ENCODE measurements around the gene KLHL17. TPM values are rescaled to one million over a fixed set of nuclear protein-coding genes. Genes with fewer than 3 reads are reported as not detected.

The KLHL17 gene
- total RNA-seq, 1 donor from 2014 or later = 6.4 TPM

DNA sequence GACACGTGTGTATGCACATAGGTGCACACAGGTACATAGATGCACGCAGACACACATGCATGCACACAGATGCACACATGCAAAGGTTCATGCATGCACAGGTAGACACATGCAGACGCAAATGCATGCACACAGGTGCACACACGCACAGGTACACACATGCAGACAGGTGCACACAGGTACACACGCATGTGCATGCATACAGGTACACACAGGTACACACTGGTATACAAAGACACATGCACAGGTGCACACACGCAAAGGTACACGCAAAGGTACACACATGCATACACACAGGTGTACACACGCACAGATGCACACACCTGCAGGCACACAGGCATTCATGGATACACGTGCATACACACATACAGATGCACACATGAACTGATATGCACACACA is 10.1 kb upstream of the KLHL17 start:
- no peak for DNase-seq
- Histone ChIP-seq H3K36me3 (peaks cover 99% of the 10 kb centered on the region), H3K4me1 (no peaks in the 10 kb centered on the region), H3K27ac (replicated peaks) (no peak overlapping the region), H3K27me3 (ENCODE audit: low read depth) (no peaks in the 10 kb centered on the region), H3K9me3 (replicated peaks) (no peaks in the 10 kb centered on the region), H3K4me3 (no peak overlapping the region)
- intact Hi-C loops (cut with micrococcal nuclease) = no loop called here
- TF ChIP-seq, protein P1, sequence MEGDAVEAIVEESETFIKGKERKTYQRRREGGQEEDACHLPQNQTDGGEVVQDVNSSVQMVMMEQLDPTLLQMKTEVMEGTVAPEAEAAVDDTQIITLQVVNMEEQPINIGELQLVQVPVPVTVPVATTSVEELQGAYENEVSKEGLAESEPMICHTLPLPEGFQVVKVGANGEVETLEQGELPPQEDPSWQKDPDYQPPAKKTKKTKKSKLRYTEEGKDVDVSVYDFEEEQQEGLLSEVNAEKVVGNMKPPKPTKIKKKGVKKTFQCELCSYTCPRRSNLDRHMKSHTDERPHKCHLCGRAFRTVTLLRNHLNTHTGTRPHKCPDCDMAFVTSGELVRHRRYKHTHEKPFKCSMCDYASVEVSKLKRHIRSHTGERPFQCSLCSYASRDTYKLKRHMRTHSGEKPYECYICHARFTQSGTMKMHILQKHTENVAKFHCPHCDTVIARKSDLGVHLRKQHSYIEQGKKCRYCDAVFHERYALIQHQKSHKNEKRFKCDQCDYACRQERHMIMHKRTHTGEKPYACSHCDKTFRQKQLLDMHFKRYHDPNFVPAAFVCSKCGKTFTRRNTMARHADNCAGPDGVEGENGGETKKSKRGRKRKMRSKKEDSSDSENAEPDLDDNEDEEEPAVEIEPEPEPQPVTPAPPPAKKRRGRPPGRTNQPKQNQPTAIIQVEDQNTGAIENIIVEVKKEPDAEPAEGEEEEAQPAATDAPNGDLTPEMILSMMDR (IDR thresholded peaks at IDR 0.05; ENCODE audit: borderline replicate concordance) = no peak

DNA sequence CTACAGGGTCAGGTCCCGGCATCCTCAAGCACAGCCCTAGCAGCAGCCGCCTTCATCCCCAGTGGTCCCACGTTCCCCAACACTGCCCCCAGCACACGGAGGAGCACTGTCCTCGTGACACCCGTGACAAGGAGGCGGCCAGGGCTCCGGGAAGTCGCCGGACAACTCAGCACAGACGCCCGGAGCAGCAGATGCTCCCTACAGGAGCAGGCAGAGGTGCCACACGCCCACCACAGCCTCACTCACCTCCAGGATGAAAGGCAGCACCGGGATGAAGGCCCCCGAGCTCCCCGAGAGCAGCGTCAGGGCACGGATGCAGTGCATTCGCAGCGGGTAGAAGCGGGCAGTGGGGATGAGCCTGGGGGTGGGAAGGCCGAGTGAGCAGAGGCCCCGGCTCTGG is 9.5 kb upstream of the KLHL17 start:
- Histone ChIP-seq H3K27me3 (ENCODE audit: low read depth) (no peaks in the 10 kb centered on the region), H3K36me3 (peaks cover 99% of the 10 kb centered on the region), H3K4me1 (no peaks in the 10 kb centered on the region), H3K4me3 (no peak overlapping the region), H3K9me3 (replicated peaks) (no peaks in the 10 kb centered on the region), H3K27ac (replicated peaks) (no peak overlapping the region)
- TF ChIP-seq, protein P1 (IDR thresholded peaks at IDR 0.05; ENCODE audit: borderline replicate concordance) = no peak
- intact Hi-C loops (cut with micrococcal nuclease) = no loop called here
- no peak for DNase-seq

DNA sequence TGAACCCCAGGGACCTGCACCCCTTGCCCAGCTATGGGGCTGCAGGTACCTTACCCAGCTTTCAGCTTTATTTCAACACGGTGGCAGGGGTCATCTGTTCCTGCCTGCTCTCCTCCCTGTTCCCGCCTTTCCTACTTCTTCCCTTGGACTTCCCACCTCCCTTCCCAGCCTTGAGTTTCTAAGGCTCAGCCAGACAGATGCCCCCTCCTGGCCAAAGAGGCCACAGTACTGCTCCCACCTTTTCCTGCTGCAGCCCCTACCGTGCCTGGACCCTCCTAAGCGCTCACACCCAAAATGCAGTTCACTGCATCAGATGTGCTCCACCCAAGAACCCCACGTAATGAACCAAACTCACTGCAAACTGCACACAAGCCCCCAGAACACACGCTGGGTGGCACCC is 9.0 kb upstream of the KLHL17 start:
- intact Hi-C loops (cut with micrococcal nuclease) = no loop called here
- H3K36me3 ChIP-seq = peaks cover 99% of the 10 kb centered on the region

DNA sequence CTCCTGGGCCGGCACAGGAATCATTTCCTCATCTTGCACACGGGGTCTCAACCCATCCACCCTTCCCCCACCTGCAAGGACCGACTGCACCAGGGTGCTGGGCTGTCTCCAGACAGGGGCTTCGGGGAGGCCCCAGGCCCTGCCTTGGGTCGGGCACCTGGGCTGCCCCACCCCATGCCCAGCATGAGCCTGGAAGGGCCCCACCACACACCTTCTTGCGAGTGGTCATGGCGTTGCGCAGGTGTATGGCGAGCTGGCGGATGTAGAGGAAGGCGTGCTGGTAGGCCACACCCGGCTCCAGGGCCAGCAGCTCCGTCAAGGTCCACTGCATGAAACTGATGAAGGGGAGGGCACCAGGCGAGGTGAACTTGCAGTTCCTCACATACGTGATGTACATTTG is 8.2 kb upstream of the KLHL17 start:
- Histone ChIP-seq H3K27ac (replicated peaks) (no peak overlapping the region), H3K36me3 (peaks cover 99% of the 10 kb centered on the region), H3K4me3 (no peak overlapping the region), H3K27me3 (ENCODE audit: low read depth) (no peaks in the 10 kb centered on the region), H3K4me1 (peaks cover 5% of the 10 kb centered on the region), H3K9me3 (replicated peaks) (no peaks in the 10 kb centered on the region)
- intact Hi-C loops (cut with micrococcal nuclease) = no loop called here
- TF ChIP-seq, protein P1 (IDR thresholded peaks at IDR 0.05; ENCODE audit: borderline replicate concordance) = no peak
- no peak for DNase-seq

More for the DNA sequence above, 9.0 kb upstream of the KLHL17 start:
- H3K27me3 ChIP-seq (ENCODE audit: low read depth) = no peaks in the 10 kb centered on the region
- TF ChIP-seq, protein P1 (IDR thresholded peaks at IDR 0.05; ENCODE audit: borderline replicate concordance) = peak; percentile 22
- H3K9me3 ChIP-seq (replicated peaks) = no peaks in the 10 kb centered on the region
- no peaks in the 10 kb centered on the region for H3K4me1 ChIP-seq
- H3K27ac ChIP-seq (replicated peaks) = no peak overlapping the region
- no peak overlapping the region for H3K4me3 ChIP-seq
- no peak for DNase-seq

DNA sequence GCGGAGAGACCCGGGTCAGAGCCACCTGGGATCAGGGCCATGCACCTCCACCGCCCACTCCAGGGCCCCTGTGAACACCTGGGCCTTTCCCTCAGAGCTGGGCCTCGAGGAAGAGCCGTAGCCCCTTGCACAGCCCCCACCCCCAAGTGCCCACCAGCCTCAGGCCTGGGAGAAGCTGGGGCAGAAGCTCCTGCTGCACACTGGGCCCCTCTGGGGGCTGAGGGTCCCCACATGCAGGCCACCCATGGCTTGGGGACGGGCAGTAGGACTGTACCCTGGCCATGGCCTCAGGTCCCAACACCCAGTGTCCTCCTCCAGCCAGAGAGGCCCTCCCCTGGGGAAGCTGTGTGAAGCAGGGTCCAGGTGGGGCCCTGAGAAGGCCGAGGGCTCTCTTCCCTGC is 7.8 kb upstream of the KLHL17 start:
- no peaks in the 10 kb centered on the region for H3K9me3 ChIP-seq (replicated peaks)
- no peaks in the 10 kb centered on the region for H3K27me3 ChIP-seq (ENCODE audit: low read depth)
- H3K4me1 ChIP-seq = peaks cover 9% of the 10 kb centered on the region
- intact Hi-C loops (cut with micrococcal nuclease) = no loop called here
- DNase-seq = no peak
- no peak overlapping the region for H3K27ac ChIP-seq (replicated peaks)
- TF ChIP-seq, protein P1 (IDR thresholded peaks at IDR 0.05; ENCODE audit: borderline replicate concordance) = no peak
- H3K4me3 ChIP-seq = no peak overlapping the region
- H3K36me3 ChIP-seq = peaks cover 96% of the 10 kb centered on the region

Measured in left ventricle myocardium inferior (tissue), 1 donor.